GM12873 (cell line): ENCODE results near the gene PIP4K2A.

Experiments
- TF ChIP-seq, protein P1 (sequence below): IDR thresholded peaks from 2 replicates; pipeline ENCODE4 v1.5.1; 2012; ENCODE audit warnings: low read depth, mild to moderate bottlenecking, moderate library complexity, low read length, control low read depth; ENCODE audit not compliant: insufficient read depth; ENCODE audit errors: missing control alignments

Gene PIP4K2A

DNA sequence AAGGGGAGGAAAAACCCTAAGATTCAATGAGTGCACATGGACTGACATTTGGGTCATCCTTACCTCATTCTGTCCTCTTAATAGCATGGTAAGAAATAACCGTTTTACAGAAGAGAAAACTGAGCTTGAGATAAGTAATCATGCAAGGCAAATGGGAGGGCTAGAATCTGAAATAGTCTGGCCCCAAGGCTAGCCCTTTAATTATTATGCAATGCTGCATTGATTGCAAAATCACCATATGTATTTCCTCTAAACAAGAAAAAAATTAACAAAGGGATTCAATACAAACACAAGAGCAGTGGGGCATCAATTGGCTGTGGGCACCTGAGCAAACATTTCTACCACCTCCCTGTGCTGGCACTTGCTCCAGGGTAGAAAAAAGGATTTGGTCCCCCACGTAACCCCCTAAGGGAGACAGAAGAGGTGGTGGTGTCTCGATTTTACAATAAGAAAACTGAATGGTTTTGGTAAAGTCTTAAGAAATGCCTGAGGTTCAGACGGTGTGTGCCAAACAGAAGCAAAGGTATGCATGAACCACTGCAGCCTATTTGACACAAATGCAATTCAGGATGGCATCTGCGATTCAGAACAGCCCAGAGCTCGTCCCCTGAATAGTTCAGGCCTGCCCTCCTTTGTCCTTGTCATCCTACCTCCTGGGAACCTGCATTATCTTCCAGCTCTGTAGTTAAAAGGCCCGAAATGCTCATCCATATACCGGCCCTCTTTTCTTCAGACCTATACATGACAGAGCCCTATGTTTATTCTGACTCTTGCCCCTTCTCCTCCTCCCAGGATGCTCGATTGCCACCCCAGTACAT, 23.6 kb downstream of the PIP4K2A start:
- TF ChIP-seq, protein P1, sequence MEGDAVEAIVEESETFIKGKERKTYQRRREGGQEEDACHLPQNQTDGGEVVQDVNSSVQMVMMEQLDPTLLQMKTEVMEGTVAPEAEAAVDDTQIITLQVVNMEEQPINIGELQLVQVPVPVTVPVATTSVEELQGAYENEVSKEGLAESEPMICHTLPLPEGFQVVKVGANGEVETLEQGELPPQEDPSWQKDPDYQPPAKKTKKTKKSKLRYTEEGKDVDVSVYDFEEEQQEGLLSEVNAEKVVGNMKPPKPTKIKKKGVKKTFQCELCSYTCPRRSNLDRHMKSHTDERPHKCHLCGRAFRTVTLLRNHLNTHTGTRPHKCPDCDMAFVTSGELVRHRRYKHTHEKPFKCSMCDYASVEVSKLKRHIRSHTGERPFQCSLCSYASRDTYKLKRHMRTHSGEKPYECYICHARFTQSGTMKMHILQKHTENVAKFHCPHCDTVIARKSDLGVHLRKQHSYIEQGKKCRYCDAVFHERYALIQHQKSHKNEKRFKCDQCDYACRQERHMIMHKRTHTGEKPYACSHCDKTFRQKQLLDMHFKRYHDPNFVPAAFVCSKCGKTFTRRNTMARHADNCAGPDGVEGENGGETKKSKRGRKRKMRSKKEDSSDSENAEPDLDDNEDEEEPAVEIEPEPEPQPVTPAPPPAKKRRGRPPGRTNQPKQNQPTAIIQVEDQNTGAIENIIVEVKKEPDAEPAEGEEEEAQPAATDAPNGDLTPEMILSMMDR: no peak

GRCh38 chr10:22690158-22690557, 24.2 kb downstream of the PIP4K2A start:
- TF ChIP-seq, protein P1: no peak

- TF ChIP-seq, protein P1: no peak
These were observed 28.0 kb downstream of the PIP4K2A start for GRCh38 chr10:22686347-22686746.

GRCh38 chr10:22685926-22686325, 28.5 kb downstream of the PIP4K2A start:
- TF ChIP-seq, protein P1: no peak

DNA sequence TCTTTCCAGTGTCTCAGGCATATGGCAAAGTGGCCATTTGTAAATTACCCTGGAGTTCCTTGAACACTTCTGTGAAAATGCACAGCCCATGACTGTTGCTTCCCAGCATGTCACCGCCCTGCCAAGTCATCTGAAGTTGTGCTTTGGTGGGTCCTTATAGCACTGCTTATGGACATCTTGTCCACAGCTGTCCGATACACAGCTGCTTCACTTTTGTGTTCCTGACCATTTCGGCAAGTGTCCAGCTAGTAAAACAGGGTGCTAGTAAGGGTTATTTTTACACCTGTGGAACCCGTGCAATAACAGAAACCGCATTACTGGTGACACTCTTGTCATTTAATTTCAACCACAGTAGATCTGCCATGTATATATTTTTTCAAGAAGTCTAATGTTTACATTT, 29.7 kb downstream of the PIP4K2A start:
- TF ChIP-seq, protein P1: no peak

GRCh38 chr10:22683140-22683389, 31.3 kb downstream of the PIP4K2A start:
- TF ChIP-seq, protein P1: no peak

DNA sequence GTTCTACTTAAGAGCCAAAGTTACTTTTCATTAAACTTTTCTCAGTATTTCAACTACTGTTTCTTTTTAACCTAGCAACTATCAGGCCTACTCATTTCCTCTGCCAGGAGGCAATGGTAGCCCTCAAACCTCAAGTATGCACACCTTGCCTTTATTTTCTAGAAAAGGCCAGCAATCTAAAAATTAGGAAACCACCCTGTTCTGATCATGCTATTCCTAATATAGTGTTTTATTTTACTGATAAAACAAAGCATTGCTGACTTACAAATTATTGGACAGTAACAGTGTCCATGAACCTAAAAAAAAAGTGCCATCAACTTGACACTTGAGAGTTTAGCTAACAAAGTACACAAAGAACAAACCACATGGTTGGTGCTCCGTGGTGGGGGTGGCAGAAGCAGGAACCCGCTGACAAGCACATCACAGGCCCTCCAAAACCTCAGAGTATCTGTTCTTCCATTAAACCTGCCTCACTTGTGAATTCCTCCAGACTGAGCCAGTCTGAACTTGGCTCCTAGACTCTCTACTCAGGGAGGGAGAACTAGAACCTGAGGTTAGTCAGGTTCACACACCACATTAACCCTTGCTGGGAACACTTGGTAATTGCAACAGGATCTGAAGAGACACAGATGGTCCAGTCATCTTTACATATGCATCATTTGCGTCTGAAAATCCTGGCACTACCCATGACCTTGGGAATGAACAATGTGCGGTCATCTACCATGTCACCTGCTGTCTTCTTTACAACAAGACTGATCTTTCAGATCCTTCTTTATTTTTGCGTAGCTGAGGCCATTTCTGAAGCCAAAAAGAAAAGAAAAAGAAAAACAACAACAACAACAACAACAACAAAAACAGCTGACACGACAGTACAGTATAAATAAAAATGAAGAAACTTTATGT, 31.9 kb downstream of the PIP4K2A start:
- TF ChIP-seq, protein P1: peak; percentile 13
